GM19395 (cell line): ENCODE measurements around the gene EFTUD2.
"Not testable (repeated sequence)": the region's sequence is repeated elsewhere in the genome, so short reads cannot be mapped to it uniquely, and the experiment has no call there.

Experiments used
- ATAC-seq: cut with Tn5 transposase; IDR thresholded peaks from one replicate; pipeline ENCODE4 v1.9.1; 2021; ENCODE audit warnings: mild to moderate bottlenecking, moderate library complexity; ENCODE audit not compliant: unreplicated experiment

EFTUD2 gene

DNA sequence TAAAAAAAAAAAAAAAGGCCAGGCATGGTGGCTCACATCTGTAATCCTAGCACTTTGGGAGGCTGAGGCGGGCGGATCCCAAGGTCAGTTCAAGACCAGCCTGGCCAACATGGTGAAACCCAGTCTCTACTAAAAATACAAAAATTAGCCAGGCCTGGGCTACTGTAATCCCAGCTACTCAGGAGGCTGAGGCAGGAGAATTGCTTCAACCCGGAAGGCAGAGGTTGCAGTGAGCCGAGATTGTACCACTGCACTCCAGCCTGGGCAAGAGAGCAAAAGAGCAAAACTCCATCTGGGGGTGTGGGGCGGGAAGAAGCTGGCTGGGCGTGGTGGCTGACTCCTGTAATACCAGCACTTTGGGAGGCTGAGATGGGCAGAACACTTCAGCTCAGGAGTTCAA lies 80.7 kb downstream of the EFTUD2 start:
- ATAC-seq = not testable (repeated sequence)

DNA sequence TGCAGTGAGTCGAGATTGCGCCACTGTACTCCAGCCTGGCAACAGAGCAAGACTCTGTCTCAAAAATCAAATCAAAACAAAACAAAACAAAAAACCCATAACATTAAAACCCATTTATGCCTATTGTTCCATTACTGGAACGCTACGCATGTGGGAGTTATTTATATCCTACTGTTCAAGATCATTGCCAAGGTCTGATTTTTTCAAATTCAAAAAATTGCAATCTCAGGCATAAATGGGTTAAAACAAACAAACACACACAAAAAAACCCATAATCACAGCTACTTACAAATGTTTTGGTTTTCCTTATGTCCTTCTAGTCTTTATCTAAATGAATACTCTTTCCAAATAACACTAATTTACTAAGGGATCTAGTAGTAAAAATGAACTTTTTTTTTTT lies 87.0 kb downstream of the EFTUD2 start:
- ATAC-seq = no peak

DNA sequence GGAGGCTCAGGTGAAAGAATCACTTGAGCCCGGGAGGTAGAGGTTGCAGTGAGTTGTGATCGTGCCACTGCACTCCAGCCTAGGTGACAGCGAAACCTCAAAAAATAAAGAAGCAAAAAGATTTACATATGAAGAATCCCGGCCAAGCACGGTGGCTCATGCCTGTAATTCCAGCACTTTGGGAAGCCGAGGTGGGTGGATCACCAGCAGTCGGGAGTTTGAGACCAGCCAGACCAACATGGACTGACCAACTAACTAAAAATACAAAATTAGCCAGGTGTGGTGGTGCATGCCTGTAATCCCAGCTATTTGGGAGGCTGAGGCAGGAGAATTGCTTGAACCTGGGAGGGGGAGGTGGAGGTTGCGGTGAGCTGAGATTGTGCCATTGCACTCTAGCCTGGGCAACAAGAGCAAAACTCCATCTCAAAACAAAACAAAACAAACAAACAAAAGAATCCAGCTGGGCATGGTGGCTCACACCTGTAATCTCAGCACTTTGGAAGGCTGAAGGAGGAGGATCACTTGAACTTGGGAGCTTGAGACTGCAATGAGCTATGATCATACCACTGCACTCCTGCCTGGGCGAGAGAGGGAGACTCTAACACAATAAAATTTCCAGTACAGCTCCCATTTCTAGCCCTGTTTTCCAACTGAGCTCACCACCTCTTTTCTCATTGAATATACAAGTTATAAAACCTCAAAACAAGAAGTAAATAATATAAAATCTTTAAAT lies 90.4 kb downstream of the EFTUD2 start:
- not testable (repeated sequence) for ATAC-seq

DNA sequence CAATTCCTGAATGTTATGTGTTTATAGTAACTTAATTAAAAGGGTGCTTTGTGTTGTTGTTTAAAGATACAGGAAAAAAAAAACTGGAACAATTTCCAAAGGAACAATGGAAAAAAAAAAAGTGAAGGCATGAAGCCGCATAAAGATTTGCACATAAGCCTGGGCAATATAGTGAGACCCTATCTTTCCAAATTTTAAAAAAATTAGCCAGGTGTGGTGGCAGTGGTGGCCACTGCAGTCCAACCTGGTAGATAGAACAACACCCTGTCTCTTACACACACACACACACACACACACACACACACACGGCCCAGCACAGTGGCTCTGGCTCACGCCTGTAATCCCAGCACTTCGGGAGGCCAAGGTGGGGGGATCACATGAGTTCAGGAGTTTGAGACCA lies 91.1 kb downstream of the EFTUD2 start:
- ATAC-seq = no peak

DNA sequence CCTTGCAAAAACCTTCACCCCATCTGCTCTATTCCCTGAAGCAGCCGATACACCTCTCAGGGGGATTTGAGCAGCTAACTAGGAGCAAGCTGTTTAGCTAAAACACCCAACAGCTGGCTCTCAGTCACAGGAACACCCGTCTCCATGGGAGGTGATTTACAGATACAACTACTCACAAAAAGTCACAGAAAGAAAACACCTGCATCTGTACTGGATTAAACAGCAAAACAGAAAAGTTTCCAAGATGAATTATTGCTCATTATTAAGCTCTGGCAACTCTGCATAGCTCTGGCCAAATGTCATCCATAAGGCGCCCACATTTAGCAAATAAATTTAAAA lies 91.5 kb downstream of the EFTUD2 start:
- no peak for ATAC-seq

DNA sequence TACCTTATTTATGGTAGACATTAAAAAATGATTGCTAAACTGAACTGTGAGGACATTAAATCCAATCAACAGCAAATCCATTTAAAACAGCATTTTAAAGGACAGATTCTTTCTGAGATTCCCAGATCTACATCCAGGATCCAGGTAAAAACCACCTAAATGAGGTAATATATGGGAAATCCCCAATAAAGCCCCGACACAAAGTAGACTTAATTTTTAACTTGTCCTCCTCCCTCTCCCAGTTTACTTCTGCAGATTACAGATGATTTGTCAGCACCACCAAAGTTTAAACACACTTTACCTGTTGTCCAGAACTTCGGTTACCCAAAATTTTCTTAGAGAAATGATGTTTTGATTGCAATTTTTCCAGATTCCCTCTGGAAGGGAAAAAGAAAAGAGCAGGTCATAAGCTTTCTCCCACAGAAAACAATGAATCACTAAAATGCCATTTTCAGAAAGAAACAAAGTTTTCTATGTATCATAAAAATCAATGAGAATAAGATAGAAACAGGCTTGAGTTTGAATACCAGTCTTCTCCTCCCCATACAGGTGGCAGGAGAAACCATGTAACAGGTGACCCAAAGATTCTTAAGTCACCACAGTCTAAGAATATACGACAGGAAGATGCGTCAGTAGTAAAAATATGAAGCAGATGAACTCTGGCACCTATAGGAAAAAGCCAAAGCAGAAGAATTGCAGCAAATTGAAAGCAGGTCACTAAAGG lies 92.0 kb downstream of the EFTUD2 start:
- ATAC-seq = no peak

DNA sequence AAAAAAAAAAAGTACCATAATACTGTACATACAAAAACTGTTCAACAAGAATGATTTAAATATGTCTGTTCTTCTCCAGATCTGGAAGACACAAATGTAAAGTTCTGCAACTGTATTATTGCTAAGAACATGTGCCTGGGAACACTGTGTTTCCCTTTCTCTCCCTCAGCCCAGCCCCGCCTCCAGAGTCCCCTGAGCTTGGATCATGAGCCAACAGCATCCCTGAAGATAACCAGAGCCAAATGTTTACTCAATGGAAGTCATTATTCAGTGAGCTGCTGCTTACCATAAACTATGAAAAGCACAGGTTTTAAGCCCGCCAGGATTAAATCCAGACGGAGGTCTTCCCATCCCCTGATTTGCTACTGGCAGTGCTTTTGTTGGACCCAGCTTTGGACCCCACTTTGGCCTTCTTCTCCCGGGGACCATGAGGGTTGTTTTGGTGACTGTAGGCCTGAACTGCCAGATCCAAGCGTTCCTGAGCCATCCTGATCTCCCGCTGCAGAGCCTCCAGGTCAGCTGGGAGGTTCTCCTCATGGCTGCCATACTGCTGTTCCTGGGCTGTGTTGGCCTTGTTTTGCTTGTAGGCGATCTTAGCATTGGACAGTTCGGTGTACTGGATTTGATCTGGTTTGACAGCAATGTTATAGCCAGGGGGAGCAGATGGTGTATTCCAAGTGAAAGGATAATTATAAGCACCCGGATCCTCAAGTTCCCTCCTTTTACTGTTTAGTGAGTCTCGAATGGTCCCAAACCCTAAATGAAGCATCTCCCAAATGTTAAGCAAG lies 94.7 kb downstream of the EFTUD2 start:
- ATAC-seq = no peak

DNA sequence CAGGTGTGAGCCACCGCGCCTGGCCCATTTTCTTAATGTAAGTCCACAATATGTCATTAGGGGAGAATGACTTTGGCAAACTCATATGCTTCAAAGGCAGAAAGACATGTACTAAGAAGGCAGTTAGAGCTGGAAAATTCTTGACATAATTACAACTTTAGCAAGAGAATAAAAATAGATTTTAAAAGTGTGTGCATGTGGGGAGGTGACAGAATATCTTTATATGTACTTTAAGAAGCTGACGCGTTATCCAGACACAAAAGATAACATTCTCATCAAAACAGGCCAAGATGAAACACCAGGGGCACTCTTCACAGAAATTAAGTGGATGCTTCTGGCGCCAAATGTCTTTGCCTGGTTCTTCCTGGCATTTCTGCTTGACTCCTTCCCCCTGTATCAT lies 97.4 kb downstream of the EFTUD2 start:
- no peak for ATAC-seq
